ENCODE data around the gene SHLD1.

The SHLD1 gene

GRCh38 chr20:5833309-5833941, 83.2 kb downstream of the SHLD1 start:
- DNase-seq (ENCODE audit: extremely low spot score), result no peak
- TF ChIP-seq, protein P1, sequence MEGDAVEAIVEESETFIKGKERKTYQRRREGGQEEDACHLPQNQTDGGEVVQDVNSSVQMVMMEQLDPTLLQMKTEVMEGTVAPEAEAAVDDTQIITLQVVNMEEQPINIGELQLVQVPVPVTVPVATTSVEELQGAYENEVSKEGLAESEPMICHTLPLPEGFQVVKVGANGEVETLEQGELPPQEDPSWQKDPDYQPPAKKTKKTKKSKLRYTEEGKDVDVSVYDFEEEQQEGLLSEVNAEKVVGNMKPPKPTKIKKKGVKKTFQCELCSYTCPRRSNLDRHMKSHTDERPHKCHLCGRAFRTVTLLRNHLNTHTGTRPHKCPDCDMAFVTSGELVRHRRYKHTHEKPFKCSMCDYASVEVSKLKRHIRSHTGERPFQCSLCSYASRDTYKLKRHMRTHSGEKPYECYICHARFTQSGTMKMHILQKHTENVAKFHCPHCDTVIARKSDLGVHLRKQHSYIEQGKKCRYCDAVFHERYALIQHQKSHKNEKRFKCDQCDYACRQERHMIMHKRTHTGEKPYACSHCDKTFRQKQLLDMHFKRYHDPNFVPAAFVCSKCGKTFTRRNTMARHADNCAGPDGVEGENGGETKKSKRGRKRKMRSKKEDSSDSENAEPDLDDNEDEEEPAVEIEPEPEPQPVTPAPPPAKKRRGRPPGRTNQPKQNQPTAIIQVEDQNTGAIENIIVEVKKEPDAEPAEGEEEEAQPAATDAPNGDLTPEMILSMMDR (IDR thresholded peaks at IDR 0.05; ENCODE audit: control extremely low read depth, extremely low read depth, low read depth, missing control alignments), result no peak
- POLR2A ChIA-PET, result no interaction called here
- CTCF ChIA-PET, result interaction anchor here (1.4 to 2.7 kb wide), 3 partner anchors 9 to 17 kb away, joined by 3 to 14 read pairs (median 3); no protein-coding TSS in a partner anchor

DNA sequence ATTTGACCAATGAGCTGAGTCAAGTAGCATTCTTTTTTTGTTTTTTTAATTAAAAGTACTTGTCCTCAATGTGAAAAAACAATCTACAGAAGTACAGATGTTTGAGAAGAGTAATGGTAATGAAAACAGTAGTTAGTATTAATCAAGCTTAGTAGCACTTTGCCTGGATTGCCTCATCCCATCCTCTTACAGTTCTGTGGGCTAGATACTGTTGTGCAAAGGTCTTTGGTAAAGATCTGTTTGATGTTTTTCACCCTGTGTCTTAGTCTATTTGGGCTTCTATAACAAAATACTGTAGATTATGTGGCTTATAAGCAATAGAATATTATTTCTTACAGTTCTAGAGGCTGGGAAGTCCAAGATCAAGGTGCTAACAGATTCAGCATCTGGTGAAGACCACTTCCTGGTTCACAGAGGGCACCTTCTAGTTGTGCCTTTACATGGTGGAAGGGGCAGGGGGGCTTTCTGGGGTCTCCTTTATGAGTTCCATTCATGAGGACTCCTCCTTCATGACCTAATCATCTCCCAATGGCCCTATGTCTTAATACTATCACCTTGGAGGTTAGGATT, 84.3 kb downstream of the SHLD1 start:
- DNase-seq (ENCODE audit: extremely low spot score), result no peak
- ChIA-PET CTCF (interaction anchor here (1.4 to 3.1 kb wide), 3 partner anchors 8 to 46 kb away, joined by 3 to 14 read pairs (median 9); no protein-coding TSS in a partner anchor), POLR2A (no interaction called here)
- TF ChIP-seq, protein P1 (IDR thresholded peaks at IDR 0.05; ENCODE audit: control extremely low read depth, extremely low read depth, low read depth, missing control alignments), result no peak

GRCh38 chr20:5835321-5835821, 85.2 kb downstream of the SHLD1 start:
- TF ChIP-seq, protein P1 (IDR thresholded peaks at IDR 0.05; ENCODE audit: control extremely low read depth, extremely low read depth, low read depth, missing control alignments), result no peak
- CTCF ChIA-PET, result interaction anchor here (1.5 to 3.1 kb wide), 3 partner anchors 9 to 47 kb away, joined by 5 to 14 read pairs (median 9); no protein-coding TSS in a partner anchor
- DNase-seq (ENCODE audit: extremely low spot score), result no peak
- POLR2A ChIA-PET, result no interaction called here

- TF ChIP-seq, protein P1 (IDR thresholded peaks at IDR 0.05; ENCODE audit: control extremely low read depth, extremely low read depth, low read depth, missing control alignments), result no peak
- DNase-seq (ENCODE audit: extremely low spot score), result no peak
- ChIA-PET POLR2A (interaction anchor here (0.6 kb wide), 1 partner anchor 19 kb away, joined by 4 read pairs; no protein-coding TSS in a partner anchor), CTCF (interaction anchor here (1.5 to 3.1 kb wide), 3 partner anchors 8 to 48 kb away, joined by 5 to 14 read pairs (median 9); no protein-coding TSS in a partner anchor)
Observed at GRCh38 chr20:5835871-5836270, 85.7 kb downstream of the SHLD1 start.

DNA sequence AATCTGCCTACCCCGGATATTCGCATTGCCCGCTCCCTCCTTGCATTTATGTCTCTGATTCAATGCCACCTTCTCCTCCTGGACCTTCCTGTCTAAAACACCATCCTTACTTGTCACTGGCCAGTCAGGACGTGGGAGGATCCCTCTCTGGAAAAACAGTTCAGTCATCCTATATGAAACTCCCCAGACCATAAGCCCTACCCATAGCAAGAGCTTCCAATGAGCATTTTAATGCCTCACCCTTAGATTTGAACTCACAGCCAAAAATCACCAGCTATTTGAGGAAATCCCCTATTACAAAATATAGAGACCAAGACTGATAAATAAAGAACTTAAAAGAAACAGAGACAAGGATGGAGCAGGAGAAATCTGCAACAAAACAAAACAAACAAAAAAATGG, 86.4 kb downstream of the SHLD1 start:
- CTCF ChIA-PET, result interaction anchor here (1.0 to 3.1 kb wide), 5 partner anchors 8 to 48 kb away, joined by 3 to 9 read pairs (median 5); no protein-coding TSS in a partner anchor
- POLR2A ChIA-PET, result interaction anchor here (0.6 to 0.7 kb wide), 2 partner anchors 20 to 243 kb away, joined by 3 to 4 read pairs; no protein-coding TSS in a partner anchor
- TF ChIP-seq, protein P1 (IDR thresholded peaks at IDR 0.05; ENCODE audit: control extremely low read depth, extremely low read depth, low read depth, missing control alignments), result no peak
- no peak for DNase-seq (ENCODE audit: extremely low spot score)

DNA sequence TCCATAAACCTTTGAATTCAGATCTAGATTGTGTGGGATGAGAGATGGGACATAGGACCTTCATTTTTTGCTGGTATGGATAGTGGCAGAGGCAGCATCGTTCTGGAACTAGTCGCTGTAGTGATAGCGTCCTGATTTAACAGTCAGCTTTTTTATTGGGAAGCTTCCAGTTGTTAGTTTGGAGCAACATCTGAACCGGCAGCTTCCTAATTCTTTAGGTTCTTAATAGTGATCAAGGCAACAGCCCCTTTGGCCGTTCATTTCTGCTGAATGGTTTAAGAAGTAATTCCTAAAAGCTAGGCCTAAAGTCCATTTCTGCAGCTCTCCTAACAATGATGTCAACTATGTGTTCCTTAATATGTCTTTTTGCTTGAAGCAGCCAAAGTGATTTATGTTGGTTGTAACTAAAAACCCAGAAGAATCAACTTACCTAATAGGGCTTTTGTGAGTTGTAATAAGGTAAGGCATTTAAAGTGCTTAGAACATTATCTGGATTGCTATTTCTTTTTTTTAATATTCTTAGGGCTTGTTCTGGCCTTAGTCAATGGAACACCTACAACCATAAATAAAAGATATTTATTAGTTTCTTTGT, 90.3 kb downstream of the SHLD1 start:
- ChIA-PET POLR2A (no interaction called here), CTCF (interaction anchor here (0.7 to 2.4 kb wide), 4 partner anchors 13 to 312 kb away, joined by 3 to 5 read pairs (median 4); no protein-coding TSS in a partner anchor)

More for the DNA sequence above, 90.3 kb downstream of the SHLD1 start:
- TF ChIP-seq, protein P1 (IDR thresholded peaks at IDR 0.05; ENCODE audit: control extremely low read depth, extremely low read depth, low read depth, missing control alignments), result no peak
- no peak for DNase-seq (ENCODE audit: extremely low spot score)

Measured in GM10248 (cell line).